Measurements from ENCODE around the gene CLIP1. TPM values are rescaled to one million over a fixed set of nuclear protein-coding genes. Genes with fewer than 3 reads are reported as not detected.
A peak's percentile ranks its signal among the peaks of the same experiment; 100 is the strongest.

Gene CLIP1
- polyA plus RNA-seq, 1 donor (not counting 4 experiments of a cell fraction or from before 2014, with no cell fraction given), result 54.0 TPM

DNA sequence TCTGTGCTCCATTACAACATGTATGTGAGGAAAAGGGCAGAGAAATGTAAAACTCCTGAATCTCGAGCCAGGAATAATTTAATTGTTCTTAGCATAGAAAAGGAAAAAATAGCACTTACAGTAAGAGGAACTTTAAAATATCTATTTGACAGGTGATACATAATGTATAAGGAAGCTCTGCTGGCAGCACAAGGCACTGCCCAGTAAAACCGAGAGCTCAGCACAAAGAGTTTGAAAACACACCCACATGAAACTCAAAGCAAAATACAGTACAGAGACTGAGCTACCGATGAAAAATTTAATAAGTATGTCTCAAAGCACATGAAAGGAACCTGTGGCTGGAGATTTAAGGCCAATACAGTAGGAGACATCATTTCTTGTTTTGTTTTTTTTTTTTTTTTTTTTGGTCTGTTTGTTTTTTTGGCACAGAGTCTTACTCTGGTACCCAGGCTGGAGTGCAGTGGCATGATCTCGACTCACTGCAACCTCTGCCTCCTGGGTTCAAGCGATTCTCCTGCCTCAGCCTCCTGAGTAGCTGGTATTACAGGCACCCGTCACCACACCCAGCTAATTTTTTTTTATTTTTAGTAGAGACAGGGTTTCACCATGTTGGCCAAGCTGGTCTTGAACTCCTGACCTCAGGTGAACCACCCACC, 19.2 kb downstream of the CLIP1 start:
- Histone ChIP-seq H3K4me2 (ENCODE audit: control insufficient read depth, extremely low read depth, insufficient read depth, low read depth, low read length) (no peak overlapping the region), H2AFZ (ENCODE audit: control insufficient read depth, low read length) (no peak overlapping the region), H3K9me3 (ENCODE audit: control insufficient read depth, low read depth, low read length) (no peaks in the 10 kb centered on the region), H3K4me3 (ENCODE audit: control insufficient read depth in 2 of 3, extremely low read depth in 1 of 3, insufficient read depth in 2 of 3, low read depth in 1 of 3, low read length in 3 of 3) (no peak overlapping the region), H3K36me3 (ENCODE audit: control insufficient read depth in 2 of 2, extremely low read depth in 1 of 2, insufficient read depth in 2 of 2, low read length in 2 of 2) (peaks cover 4 to 8% of the 10 kb centered on the region in 2 experiments), H4K20me1 (ENCODE audit: control insufficient read depth, extremely low read depth, insufficient read depth, low read length) (no peaks in the 10 kb centered on the region), H3K4me1 (ENCODE audit: control insufficient read depth, extremely low read depth, insufficient read depth, low read length) (peaks cover 42% of the 10 kb centered on the region), H3K9me1 (ENCODE audit: control insufficient read depth, extremely low read depth, insufficient read depth, low read length) (peaks cover 2% of the 10 kb centered on the region), H3K9ac (ENCODE audit: control insufficient read depth, extremely low read depth, insufficient read depth, low read length) (no peak overlapping the region), H3K27ac (ENCODE audit: control insufficient read depth, insufficient read depth, low read length) (no peak overlapping the region), H3K27me3 (ENCODE audit: control insufficient read depth, extremely low read depth, insufficient read depth, low read length) (no peaks in the 10 kb centered on the region), H3K79me2 (ENCODE audit: control insufficient read depth, insufficient read depth, low read length) (peaks cover 49% of the 10 kb centered on the region)
- dilution Hi-C loops (cut with MboI; ENCODE audit: extremely low pct_ligation_motif_present, low sequenced_read_pairs), result no loop called here
- no peak for TF ChIP-seq EZH2 (IDR thresholded peaks at IDR 0.05; ENCODE audit: low read length)
- no peak for TF ChIP-seq CTCF (optimal IDR thresholded peaks at IDR 0.05 in 1 of 3, IDR thresholded peaks at IDR 0.05 in 1 of 3, conservative IDR thresholded peaks at IDR 0.05 in 1 of 3; ENCODE audit: extremely low read depth in 1 of 3, insufficient read depth in 2 of 3, low read length in 3 of 3)
- FAIRE-seq (no peak), DNase-seq (ENCODE audit: low read depth, low spot score) (no peak)

GRCh38 chr12:122402264-122402663, 20.2 kb downstream of the CLIP1 start:
- dilution Hi-C loops (cut with MboI; ENCODE audit: extremely low pct_ligation_motif_present, low sequenced_read_pairs), result no loop called here
- H3K4me2 ChIP-seq (ENCODE audit: control insufficient read depth, extremely low read depth, insufficient read depth, low read depth, low read length), result peak overlapping the region; percentile 5
- H4K20me1 ChIP-seq (ENCODE audit: control insufficient read depth, extremely low read depth, insufficient read depth, low read length), result no peaks in the 10 kb centered on the region
- no peak overlapping the region for H2AFZ ChIP-seq (ENCODE audit: control insufficient read depth, low read length)
- peaks cover 2% of the 10 kb centered on the region for H3K9me1 ChIP-seq (ENCODE audit: control insufficient read depth, extremely low read depth, insufficient read depth, low read length)
- peaks cover 4 to 8% of the 10 kb centered on the region in 2 experiments for H3K36me3 ChIP-seq (ENCODE audit: control insufficient read depth in 2 of 2, extremely low read depth in 1 of 2, insufficient read depth in 2 of 2, low read length in 2 of 2)
- peaks cover 48% of the 10 kb centered on the region for H3K79me2 ChIP-seq (ENCODE audit: control insufficient read depth, insufficient read depth, low read length)
- H3K27ac ChIP-seq (ENCODE audit: control insufficient read depth, insufficient read depth, low read length), result no peak overlapping the region
- FAIRE-seq, result no peak
- H3K9ac ChIP-seq (ENCODE audit: control insufficient read depth, extremely low read depth, insufficient read depth, low read length), result no peak overlapping the region
- H3K4me1 ChIP-seq (ENCODE audit: control insufficient read depth, extremely low read depth, insufficient read depth, low read length), result peaks cover 42% of the 10 kb centered on the region
- H3K4me3 ChIP-seq (ENCODE audit: control insufficient read depth in 2 of 3, extremely low read depth in 1 of 3, insufficient read depth in 2 of 3, low read depth in 1 of 3, low read length in 3 of 3), result no peak overlapping the region
- no peak for DNase-seq (ENCODE audit: low read depth, low spot score)
- no peak for TF ChIP-seq CTCF (optimal IDR thresholded peaks at IDR 0.05 in 1 of 3, IDR thresholded peaks at IDR 0.05 in 1 of 3, conservative IDR thresholded peaks at IDR 0.05 in 1 of 3; ENCODE audit: extremely low read depth in 1 of 3, insufficient read depth in 2 of 3, low read length in 3 of 3)
- TF ChIP-seq EZH2 (IDR thresholded peaks at IDR 0.05; ENCODE audit: low read length), result no peak
- no peaks in the 10 kb centered on the region for H3K27me3 ChIP-seq (ENCODE audit: control insufficient read depth, extremely low read depth, insufficient read depth, low read length)
- H3K9me3 ChIP-seq (ENCODE audit: control insufficient read depth, low read depth, low read length), result no peaks in the 10 kb centered on the region
